Embryonic facial prominence (tissue), 1 donor: ENCODE results near the gene PFN1.
"Not testable (repeated sequence)": the region's sequence is repeated elsewhere in the genome, so short reads cannot be mapped to it uniquely, and the experiment has no call there.

ENCODE experiments used
- DNase-seq: peaks from one replicate; pipeline ENCODE4 v3.0.0-alpha.2; 2016; ENCODE audit errors: extremely low spot score

Gene PFN1

DNA sequence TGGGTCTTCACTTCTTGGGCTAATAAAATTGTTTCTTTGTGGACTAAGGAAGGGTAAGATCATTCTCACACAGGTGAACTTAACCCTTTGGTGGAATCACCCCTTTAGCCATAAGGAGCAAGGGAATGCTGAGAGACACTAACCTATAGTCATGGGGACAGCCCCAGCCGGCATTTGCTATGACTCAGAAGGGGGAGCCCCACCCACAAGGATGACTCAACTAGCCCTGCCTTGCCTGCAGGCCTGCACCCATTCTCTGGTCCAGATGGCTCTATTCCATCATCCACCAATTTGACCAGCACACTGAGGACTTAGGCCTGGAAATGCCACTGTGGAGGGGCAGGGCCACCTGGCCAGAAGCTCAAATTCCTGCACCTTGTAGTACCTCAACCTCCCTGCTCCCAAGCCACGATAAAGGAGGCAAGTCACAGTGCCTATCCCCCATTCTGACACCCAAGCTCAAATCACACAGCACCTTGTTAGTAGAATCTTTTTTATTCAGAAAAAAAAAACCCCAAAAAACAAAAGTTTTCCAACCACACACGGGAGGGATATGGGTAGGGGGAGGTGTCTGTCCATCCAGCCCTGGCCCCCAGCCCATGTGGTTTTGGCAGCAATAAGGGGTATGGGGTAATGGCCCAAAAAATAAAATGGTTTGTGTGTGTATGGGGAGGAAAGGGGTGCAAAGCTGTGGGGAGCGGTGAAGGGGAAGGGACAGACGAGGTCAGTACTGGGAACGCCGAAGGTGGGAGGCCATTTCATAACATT is 3.0 kb downstream of the PFN1 start:
- DNase-seq = no peak

DNA sequence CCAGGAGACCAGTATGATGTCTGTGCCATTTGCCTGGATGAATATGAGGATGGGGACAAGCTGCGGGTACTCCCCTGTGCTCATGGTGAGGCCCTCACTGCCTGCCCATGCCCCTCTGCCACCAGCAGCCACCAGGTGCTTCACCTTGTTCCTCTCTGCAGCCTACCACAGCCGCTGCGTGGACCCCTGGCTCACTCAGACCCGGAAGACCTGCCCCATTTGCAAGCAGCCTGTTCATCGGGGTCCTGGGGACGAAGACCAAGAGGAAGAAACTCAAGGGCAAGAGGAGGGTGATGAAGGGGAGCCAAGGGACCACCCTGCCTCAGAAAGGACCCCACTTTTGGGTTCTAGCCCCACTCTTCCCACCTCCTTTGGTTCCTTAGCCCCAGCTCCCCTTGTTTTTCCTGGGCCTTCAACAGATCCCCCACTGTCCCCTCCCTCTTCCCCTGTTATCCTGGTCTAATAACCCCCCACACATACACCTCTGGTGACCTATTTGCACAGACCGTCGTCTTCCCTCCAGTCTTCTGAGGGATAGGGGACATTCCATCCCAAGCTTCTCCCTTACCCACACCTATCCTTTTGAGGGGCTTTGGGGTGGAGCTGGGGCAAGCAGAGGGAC is 3.7 kb downstream of the PFN1 start:
- DNase-seq = no peak

DNA sequence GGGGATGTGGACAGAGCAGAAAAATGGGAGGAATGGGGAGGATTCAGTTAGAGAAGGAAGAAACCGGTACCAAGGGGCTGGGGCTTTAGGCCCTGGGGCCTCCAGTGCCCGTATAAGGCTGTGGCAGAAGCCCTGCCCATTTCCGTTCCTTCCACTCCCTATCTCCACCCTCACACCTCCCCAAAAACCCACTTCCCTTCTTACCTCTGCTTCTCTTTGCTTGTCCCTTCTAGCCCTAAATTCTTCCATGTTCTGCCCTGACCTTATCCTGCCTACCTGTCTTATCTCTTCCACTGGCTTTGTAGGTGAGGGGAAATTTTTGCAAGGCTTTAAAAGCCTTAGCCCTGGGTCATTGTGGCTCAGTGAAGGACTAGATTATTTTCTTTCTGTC is 4.2 kb downstream of the PFN1 start:
- no peak for DNase-seq

DNA sequence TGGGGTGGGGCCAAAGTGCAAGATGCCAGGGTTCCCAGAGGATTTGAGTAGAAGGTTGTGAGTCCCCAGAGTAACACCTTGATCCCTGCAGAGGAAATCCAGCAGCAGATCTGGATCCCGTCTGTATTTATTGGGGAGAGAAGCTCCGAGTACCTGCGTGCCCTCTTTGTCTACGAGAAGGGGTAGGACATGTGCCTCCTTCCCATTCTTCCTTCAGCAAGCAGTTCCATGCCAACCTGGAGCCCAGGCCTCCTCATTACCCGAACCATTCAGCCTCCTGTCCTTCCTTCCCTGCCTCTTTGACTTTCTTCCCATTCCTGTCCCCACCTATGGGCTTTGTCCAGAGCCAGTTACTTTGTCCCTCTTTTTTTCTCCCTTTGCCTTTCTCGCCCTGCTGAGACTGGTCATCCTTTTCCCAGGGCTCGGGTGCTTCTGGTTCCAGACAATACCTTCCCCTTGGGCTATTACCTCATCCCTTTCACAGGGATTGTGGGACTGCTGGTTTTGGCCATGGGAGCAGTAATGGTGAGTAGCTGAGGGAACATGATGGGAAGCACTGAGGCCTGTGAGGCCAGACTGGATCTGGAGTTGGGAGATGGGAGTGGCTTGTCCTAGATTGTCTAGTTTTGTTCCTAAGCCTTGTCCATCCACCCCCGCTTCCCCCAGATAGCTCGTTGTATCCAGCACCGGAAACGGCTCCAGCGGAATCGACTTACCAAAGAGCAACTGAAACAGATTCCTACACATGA is 5.4 kb downstream of the PFN1 start:
- DNase-seq = no peak

DNA sequence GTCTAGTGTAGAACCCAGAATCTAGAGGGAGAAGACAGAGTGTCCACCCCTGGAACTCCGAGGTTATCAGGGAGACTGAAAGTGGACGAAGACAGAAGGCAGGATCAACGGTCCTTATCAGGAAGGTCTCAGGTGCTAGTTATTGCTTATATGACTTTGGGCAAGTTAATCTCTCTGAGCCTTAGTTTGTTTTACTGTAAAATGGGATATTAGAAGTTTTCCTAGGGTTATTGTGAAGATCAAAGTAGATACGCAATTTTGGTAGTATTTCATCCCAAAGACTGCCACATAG is 7.1 kb downstream of the PFN1 start:
- DNase-seq = no peak

DNA sequence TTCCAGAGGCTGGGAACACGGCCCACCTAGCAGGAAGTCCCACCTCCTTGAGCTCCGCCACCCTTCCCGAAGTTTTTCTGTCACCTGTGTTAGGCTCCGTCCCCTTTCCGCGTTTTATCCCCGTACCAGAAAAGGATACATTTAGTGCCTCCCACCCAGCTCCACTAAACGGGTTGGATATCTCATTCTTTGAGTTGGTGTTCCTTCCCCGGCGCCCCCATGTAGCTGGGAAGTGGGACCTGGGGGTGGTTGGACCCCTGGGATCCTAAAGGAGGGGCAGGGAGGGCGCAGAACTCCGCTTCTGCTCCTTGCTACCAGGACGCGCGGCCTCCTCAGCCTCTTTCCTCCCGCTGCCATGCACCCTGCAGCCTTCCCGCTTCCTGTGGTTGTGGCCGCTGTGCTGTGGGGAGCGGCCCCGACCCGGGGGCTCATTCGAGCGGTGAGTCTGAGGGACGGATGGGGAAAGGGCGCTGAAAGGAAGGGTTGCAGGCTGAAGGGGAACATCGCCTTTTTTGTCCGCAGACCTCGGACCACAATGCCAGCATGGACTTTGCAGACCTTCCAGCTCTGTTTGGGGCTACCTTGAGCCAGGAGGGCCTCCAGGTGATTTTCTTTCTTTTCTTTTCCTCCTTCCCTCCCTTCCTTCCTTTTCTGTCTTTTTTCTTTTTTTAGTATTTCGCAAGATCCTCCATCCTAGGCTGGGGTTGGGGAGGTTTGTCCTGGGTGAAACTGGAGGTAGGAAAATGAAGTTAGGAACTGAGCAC is 7.6 kb downstream of the PFN1 start:
- no peak for DNase-seq

DNA sequence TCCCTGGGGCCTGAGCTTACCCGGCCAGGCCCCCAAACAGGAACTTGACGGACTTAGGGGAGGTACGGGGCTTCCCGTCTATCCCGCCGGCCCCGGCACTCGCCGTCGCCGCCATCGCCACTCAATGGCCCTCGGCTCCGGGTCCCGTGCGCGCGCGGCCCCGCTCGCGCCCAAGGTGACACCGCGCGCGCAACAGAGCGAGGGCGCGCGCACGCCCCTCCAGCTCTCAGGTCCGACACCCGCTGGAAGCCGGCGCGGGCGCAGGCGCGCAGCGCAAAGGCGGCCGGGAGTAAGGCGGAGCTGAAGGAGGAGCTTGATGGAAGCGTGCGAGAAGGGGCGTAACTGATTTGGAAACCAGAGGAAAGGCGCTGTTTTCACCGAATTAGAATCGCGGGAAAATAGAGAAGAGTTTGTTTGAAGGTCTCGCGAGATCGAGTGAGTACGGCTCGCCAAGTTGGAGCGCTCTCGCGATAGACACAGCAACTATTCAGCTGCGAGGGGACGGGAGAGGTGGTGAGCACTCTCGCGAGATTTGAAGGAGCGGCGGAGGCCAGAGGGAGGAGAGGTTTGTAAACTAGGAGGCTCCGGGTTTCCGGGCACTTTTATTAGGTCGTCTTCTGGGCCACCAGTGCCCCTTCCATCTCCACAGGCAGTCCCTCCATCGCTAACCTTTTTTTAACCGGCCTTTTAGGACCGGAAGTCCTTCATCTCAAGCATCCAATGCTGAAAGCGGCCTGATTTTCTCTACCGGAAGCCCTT is 8.4 kb downstream of the PFN1 start, which contains the start of the genes RNF167 and SLC25A11:
Gene RNF167, plus strand, starts transcription at position 473 of the 759 bp plus-strand sequence. CDS start 642 bp downstream, outside the sequence.
Gene SLC25A11, minus strand, starts transcription at position 251 of the 759 bp plus-strand sequence. Its CDS starts 136 bp downstream, at position 115.
- DNase-seq = peak; percentile 100

DNA sequence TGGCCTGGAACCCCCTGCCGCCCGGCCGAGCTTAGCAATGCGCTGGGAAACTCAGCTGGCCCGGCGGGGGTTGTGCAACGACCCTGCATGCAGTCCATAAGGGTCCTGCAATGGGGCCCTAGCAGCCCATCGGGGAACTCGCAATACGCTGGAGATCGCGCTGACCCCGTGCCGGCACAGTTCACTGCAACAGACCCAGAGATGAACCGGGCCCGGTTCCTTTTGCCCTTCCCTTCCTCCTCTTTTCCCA is 8.9 kb downstream of the PFN1 start:
- no peak for DNase-seq

DNA sequence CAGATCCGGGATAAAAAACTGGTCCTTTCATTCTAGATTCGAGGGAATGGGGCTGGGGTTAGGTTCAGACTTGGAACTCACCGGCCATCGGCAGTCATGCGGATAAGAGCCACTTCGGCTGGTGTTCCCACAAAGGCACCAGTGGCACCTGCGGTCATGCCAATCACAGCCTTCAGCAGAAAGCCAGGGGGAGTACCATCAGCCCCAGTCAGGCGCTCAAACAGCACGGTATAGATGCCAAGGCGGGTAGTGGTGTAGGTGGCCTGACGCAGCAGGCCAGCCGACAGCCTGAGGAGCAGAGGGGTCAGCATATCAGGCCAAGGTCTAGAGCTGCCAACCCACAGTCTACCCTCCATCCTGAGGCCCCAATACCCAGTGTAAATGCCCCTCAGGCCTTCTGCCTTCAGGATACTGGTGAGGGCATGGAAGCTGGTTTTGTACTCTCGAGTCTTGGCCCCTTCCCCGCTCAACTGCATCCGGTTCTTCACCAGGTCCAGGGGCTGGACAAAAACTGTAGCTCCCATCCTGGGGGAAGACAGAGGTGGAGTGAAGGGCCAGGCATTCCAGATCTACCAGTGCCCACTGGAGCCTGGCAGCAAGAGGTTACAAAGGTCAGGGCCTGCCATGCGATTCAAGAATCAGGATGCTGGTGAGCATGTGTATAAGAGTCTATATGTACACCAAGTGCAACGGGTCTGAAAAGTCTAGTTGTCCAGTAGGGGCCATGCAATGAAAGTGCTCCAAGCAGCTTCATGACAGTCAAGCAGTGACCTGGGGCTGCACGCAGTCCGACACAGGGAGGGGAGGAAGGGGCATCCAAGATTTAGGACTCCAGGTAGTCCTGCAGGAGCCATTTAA is 9.4 kb downstream of the PFN1 start:
- DNase-seq = no peak

DNA sequence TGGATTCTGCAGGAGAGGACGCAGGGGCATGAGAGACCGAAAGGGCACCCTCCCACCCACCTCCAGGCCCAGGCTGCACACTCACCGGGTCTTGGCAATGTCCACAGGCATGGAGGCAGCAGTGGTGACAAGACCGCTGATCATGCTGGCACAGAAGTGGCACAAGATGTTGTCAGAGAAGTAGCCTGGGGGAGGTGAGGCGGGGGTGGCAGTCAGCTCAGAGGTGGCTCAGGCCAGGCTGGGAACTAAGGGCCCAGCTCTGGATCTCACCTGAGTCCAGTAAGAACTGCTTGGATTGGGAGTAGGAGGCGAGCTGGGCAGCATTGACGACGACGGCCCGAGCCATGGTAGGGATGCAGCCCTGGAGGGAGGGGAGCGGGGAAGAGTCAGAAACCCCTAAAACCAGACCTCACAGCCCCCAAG is 10.2 kb downstream of the PFN1 start:
- no peak for DNase-seq

DNA sequence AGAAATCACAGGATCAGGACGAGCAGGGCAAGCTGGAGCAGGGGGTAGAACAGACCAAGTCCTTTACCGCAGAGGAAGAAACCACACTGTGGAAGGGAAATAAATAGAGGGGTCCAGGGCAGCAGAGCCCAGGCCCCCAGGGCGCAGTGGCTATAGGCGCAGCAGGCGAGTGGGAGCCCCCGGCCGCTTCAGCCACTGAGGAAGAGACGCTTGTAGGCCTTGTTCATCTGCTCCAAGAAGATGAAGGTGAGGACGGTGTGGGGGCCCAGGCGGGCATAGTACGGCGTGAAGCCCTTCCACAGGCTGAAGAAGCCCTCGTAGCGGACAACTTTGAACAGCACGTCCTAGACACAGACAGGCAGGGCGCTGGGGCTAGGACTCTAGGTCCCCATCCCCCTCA is 10.8 kb downstream of the PFN1 start:
- no peak for DNase-seq

DNA sequence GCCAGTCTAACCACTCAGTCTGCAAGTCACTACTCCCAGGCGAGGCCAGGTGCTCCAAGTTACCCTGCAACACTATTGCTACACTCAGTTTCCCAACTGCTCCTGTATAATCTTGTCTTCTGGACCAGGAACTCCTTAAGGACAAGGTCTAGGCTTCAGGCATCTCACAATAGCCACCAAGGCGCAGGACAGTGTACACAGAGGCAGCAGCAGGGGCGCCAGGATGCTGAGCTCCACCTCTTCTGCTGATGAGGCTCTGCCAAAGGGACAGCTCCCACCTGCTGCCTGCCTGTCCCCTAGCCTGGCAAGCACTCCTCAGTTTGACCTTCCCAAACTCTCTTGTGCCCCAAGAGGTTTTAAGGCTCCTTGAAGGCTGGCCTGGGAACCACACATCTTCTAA is 11.9 kb downstream of the PFN1 start:
- no peak for DNase-seq

DNA sequence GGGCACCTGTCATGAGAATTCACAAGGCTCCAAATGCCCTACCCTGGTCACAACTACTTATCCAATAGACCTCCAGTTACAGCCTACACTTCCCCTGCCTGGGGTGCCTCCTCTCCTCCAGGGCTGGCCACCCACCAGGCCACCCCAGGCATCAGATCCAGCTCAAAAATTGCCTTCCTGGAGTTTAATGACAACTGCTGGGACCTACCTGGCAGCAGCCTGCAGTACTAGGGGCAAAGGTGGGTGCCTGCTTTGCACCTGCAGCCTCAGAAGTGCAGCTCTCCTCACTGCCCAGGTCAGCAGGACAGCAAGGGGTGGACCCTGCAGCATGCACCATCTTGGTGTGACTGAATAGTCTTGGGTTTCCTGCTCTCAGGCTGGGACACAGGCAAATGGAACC is 12.7 kb downstream of the PFN1 start:
- DNase-seq = no peak

DNA sequence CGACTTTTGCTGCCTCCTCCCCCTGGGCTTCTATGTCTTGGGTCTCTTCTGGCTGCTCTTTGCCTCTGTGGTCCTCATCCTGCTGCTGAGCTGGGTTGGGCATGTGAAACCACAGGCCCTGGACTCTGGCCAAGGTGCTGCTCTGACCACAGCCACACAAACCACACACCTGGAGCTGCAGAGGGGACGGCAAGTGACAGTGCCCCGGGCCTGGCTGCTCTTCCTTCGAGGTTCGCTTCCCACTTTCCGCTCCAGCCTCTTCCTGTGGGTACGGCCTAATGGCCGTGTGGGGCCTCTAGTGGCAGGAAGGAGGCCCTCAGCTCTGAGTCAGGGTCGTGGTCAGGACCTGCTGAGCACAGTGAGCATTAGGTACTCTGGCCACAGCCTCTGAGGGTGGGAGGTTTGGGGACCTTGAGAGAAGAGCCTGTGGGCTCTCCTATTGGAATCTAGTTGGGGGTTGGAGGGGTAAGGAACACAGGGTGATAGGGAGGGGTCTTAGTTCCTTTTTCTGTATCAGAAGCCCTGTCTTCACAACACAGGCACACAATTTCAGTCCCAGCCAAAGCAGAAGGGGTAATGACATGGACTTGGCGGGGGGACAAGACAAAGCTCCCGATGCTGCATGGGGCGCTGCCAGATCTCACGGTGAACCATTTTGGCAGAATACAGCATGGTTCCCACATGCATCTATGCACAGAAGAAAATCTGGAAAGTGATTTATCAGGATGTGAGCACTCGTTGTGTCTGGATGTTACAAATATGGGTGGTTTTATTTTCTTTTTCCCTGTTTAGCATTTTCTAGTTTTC is 14.0 kb downstream of the PFN1 start:
- no peak for DNase-seq

DNA sequence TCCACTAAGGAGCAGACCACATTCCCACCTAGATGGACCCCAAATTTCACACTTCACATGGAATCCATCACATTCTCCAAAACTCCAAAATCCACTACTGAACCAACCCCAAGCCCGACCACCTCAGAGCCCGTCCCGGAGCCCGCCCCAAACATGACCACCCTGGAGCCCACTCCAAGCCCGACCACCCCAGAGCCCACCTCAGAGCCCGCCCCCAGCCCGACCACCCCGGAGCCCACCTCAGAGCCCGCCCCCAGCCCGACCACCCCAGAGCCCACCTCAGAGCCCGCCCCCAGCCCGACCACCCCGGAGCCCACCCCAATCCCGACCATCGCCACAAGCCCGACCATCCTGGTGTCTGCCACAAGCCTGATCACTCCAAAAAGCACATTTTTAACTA is 14.7 kb downstream of the PFN1 start:
- DNase-seq = no peak

DNA sequence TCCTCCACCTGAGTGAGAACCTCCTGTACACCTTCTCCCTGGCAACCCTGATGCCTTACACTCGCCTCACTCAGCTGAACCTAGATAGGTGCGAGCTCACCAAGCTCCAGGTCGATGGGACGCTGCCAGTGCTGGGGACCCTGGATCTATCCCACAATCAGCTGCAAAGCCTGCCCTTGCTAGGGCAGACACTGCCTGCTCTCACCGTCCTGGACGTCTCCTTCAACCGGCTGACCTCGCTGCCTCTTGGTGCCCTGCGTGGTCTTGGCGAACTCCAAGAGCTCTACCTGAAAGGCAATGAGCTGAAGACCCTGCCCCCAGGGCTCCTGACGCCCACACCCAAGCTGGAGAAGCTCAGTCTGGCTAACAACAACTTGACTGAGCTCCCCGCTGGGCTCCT is 15.6 kb downstream of the PFN1 start:
- DNase-seq = no peak

DNA sequence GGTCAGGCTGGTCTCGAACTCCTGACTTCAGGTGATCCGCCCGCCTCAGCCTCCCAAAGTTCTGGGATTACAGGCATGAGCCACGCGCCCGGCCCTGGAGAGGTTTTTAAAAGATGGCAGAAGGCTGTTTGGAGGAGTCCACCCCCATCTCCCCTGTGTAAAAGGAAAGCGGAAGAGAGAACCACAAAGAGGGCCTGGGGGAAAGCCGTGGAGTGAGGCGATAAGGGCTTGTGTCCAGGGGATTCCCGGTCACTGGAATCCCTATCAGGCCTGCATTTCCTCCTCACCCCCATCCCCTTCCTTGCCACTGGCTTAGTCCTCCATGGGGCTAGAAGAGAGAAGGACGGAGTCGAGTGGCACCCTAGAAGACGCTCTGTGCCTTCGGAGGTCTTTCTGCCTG is 16.4 kb downstream of the PFN1 start, which contains the start of gene GP1BA:
Gene GP1BA, plus strand, starts transcription at position 315 of the 400 bp plus-strand sequence. CDS start 328 bp downstream, outside the sequence.
- DNase-seq = no peak

DNA sequence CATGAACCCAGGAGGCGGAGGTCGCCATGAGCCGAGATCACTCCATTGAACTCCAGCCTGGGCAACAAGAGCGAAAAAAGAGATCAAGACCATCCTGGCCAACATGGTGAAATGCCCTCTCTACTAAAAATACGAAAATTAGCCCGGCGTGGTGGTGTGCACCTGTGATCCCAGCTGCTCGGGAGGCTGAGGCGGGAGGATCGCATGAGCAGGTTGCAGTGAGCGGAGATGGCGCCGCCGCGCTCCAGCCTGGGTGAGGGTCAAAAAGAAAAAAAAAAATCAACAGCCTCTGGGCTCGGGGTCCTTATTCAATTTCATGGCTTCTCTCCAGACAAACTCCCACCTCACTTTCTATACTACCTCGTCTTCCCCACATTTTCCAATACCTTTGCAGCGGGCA is 19.4 kb downstream of the PFN1 start:
- DNase-seq = no peak

DNA sequence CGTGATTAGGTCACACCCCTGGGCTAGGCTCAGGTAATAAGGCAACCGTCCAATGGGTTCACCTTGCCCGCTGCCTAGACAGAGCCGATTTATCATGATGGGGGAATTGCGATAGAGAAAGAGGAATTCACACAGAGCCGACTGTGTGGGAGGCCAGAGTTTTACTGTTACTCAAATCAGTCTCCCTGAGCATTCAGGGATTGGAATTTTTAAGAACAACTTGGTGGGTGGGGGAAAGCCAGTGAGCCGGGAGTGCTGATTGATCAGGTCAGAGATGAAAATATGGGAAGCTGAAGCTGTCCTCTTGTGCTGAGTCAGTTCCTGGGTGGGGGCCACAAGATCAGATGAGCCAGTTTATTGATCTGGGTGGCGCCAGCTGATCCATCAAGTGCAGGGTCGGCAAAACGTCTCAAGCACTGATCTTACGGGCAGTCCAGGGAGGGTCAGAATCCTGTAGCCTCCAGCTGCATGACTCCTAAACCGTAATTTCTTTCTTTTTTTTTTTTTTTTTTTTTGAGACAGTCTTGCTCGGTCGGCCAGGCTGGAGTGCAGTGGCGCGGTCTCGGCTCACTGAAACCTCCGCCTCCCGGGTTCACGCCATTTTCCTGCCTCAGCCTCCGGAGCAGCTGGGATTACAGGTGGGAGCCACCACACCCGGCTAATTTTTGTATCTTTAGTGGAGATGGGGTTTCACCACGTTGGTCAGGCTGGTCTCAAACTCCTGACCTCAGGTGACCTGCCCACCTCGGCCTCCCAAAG is 21.6 kb downstream of the PFN1 start:
- not testable (repeated sequence) for DNase-seq
